Naive B cell (primary cell): Measurements from ENCODE around the gene OR8H2. TPM values are rescaled to one million over a fixed set of nuclear protein-coding genes. Genes with fewer than 3 reads are reported as not detected.

ENCODE experiments used
- polyA plus RNA-seq, 6 donors: library from polyadenylated mRNA; unstranded; fragments of 300-500 nt; fragmentation: Illumina TruSeq; gene quantifications; one replicate each; pipeline ENCODE4 v1.2.3, GENCODE V29; 2021; ENCODE audit warnings: low read depth in 6 of 6

Gene OR8H2
- polyA plus RNA-seq, 6 donors from 2014 or later = not detected

Other genes starting within 250 kb of the OR8H2 start
- gene TRIM51, start 220.4 kb upstream of the OR8H2 start, polyA plus RNA-seq = not detected
- gene OR5W2, start 189.1 kb upstream of the OR8H2 start, polyA plus RNA-seq = not detected
- gene OR5I1, start 167.3 kb upstream of the OR8H2 start, polyA plus RNA-seq = not detected
- gene OR10AG1, start 133.7 kb upstream of the OR8H2 start, polyA plus RNA-seq = not detected
- gene OR5F1, start 109.1 kb upstream of the OR8H2 start, polyA plus RNA-seq = not detected
- not detected for gene OR5AS1, start 76.0 kb upstream of the OR8H2 start, polyA plus RNA-seq
- gene OR8I2, start 10.4 kb upstream of the OR8H2 start, polyA plus RNA-seq = not detected
- not detected for gene OR8H3, start 18.7 kb downstream of the OR8H2 start, polyA plus RNA-seq
- gene OR8J3, start 36.5 kb downstream of the OR8H2 start, polyA plus RNA-seq = not detected
- not detected for gene OR8K5, start 56.6 kb downstream of the OR8H2 start, polyA plus RNA-seq
- gene OR5J2, start 72.9 kb downstream of the OR8H2 start, polyA plus RNA-seq = not detected
- not detected for gene OR5T2, start 130.6 kb downstream of the OR8H2 start, polyA plus RNA-seq
- gene OR5T3, start 148.6 kb downstream of the OR8H2 start, polyA plus RNA-seq = not detected
- gene OR5T1, start 170.5 kb downstream of the OR8H2 start, polyA plus RNA-seq = not detected
- gene OR8H1, start 188.6 kb downstream of the OR8H2 start, polyA plus RNA-seq = not detected
- gene OR8K3, start 211.5 kb downstream of the OR8H2 start, polyA plus RNA-seq = not detected
- not detected for gene OR8K1, start 242.4 kb downstream of the OR8H2 start, polyA plus RNA-seq